AG10803 (cell line): Measurements from ENCODE around the gene ZBTB6.
"Not testable (repeated sequence)": the region's sequence is repeated elsewhere in the genome, so short reads cannot be mapped to it uniquely, and the experiment has no call there.

Experiments
- DNase-seq: peaks from one replicate; pipeline ENCODE4 v3.0.0; 2010; ENCODE audit warnings: low read depth
- H3K4me3 ChIP-seq: 2 replicates; pipeline ENCODE4 v1.5.1; 2011; ENCODE audit warnings: mild to moderate bottlenecking, low read length, control low read depth
- CTCF ChIP-seq: conservative IDR thresholded peaks from 2 replicates; pipeline ENCODE4 v1.5.1; 2011; ENCODE audit warnings: mild to moderate bottlenecking, low read length, control low read depth, inconsistent platforms

Gene ZBTB6

GRCh38 chr9:122923947-122924346 is 10.8 kb upstream of the ZBTB6 start:
- no peak overlapping the region for H3K4me3 ChIP-seq
- no peak for DNase-seq
- TF ChIP-seq CTCF = no peak

- H3K4me3 ChIP-seq = no peak overlapping the region
- DNase-seq = no peak
- TF ChIP-seq CTCF = no peak
These were observed 9.6 kb upstream of the ZBTB6 start for GRCh38 chr9:122922713-122923112.

GRCh38 chr9:122918310-122918709 is 5.2 kb upstream of the ZBTB6 start:
- TF ChIP-seq CTCF = no peak
- no peak for DNase-seq

DNA sequence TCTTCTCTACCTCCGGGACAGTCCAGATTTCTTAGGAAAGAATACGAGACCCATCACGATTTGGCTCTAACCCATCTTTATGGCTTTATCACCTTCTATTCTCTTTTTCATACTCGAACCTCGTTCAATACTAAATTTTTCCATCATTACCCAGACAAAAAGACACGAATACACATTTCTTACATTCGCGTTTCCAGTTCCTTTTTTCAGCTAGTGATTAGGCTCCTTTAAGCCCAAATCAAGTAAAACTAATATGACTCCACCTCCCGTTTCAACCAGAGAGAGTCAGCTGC is 506 bp downstream of the ZBTB6 start:
- no peak for TF ChIP-seq CTCF
- peak overlapping the region; percentile 91 for H3K4me3 ChIP-seq
- DNase-seq = no peak

More at GRCh38 chr9:122918310-122918709, 5.2 kb upstream of the ZBTB6 start:
- no peak overlapping the region for H3K4me3 ChIP-seq

- DNase-seq, H3K4me3 ChIP-seq: not testable (repeated sequence)
These were observed 7.0 kb downstream of the ZBTB6 start for GRCh38 chr9:122906122-122906521.

DNA sequence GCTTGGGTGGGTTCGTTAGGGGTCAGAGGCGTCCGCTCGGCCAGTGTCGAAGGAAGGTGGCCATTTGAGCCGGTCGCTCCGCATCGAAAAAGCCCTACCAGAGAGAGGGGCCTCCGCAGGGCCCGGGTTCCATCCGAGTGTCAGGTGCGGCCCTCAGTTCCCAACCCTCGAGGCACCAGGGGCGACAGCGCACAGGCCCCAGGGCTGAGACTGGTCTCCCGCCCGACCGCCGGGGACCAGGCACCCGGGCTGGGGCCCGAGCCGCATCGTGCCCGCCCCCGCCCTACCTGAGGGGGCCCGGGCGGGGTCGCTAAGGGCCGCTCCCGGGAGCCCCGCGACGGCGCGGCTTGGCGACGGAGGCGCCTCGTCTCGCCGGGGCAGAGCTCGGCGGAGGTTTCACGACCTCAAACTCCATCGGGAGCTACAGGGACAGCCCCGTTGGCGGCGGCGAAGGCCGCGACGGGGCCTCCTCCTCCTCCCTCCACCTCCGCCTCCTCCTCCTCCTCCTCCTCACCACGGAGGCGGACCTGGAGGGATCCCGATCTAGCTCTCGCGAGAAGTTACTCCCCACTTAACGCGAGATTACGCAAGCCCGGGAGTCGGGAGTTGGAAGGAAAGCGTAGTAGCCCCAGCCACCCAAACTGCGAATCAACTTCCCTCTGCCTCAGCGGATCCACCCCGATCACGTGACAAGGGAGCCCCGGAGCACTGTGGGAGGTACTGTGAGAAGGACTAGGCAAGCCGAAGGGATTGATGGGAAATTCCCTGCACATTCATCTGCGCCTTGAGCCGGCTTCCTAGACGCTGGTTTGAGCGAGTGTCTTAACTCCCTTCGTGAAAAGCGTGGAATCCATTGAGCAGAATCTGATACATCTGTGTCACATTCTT is 8.1 kb downstream of the ZBTB6 start, which contains the start of gene RC3H2:
TSS of gene RC3H2 (minus strand) at position 537 of the 888 bp plus-strand sequence. CDS start 7,850 bp downstream, outside the sequence.
- no peak for TF ChIP-seq CTCF
- DNase-seq = peak; percentile 100
- H3K4me3 ChIP-seq = peak within 1 kb of the TSS; percentile 85

GRCh38 chr9:122904466-122904822 is 8.7 kb downstream of the ZBTB6 start:
- H3K4me3 ChIP-seq = peak overlapping the region; percentile 85
- DNase-seq = peak; percentile 41
- TF ChIP-seq CTCF = no peak
